ENCODE measurements around the gene CYP3A5. TPM values are rescaled to one million over a fixed set of nuclear protein-coding genes. Genes with fewer than 3 reads are reported as not detected.
"Not testable (repeated sequence)": the region's sequence is repeated elsewhere in the genome, so short reads cannot be mapped to it uniquely, and the experiment has no call there.

Gene CYP3A5
- total and polyA plus RNA-seq, 2 of the 8 experiments (the other 6 are each of a cell fraction or from before 2014, with no cell fraction given) = 0.06 TPM; not detected in 1

GRCh38 chr7:99690918-99691317 lies 11.1 kb upstream of the CYP3A5 start:
- H2BK120ac ChIP-seq (replicated peaks; ENCODE audit: low read depth, low read length); H4K91ac ChIP-seq (replicated peaks; ENCODE audit: insufficient read length, low read length); H2BK5ac ChIP-seq (ENCODE audit: low read depth, low read length); H3K27me3 ChIP-seq (replicated peaks in 1 of 4; ENCODE audit: control insufficient read depth in 3 of 4, extremely low read depth in 1 of 4, insufficient read depth in 3 of 4, low read length in 3 of 4); H3K4me1 ChIP-seq (replicated peaks in 1 of 4; ENCODE audit: control insufficient read depth in 3 of 4, insufficient read depth in 4 of 4, low read length in 3 of 4); H2AK5ac ChIP-seq (ENCODE audit: low read depth, low read length); H3K79me2 ChIP-seq (ENCODE audit: control insufficient read depth in 1 of 2, insufficient read depth in 2 of 2, low read length in 2 of 2); H3K79me1 ChIP-seq (ENCODE audit: low read depth, low read length); H3K4ac ChIP-seq (replicated peaks; ENCODE audit: insufficient read length, low read depth, low read length); H4K8ac ChIP-seq (ENCODE audit: extremely low read depth, insufficient read depth, low read length); H3K23me2 ChIP-seq (ENCODE audit: low read depth, low read length); H3K4me3 ChIP-seq (ENCODE audit: extremely low read depth in 1 of 4, insufficient read depth in 2 of 4, low read depth in 3 of 4, low read length in 4 of 4); H2BK20ac ChIP-seq (ENCODE audit: low read length); H2BK15ac ChIP-seq (ENCODE audit: low read length); H3K9ac ChIP-seq (replicated peaks in 1 of 4; ENCODE audit: extremely low read depth in 1 of 4, low read depth in 3 of 4, low read length in 3 of 4); H3K56ac ChIP-seq (replicated peaks; ENCODE audit: insufficient read length, low read depth, low read length); H3K27ac ChIP-seq (ENCODE audit: low read depth, low read length); H2BK12ac ChIP-seq (ENCODE audit: low read depth, low read length); H2AFZ ChIP-seq (ENCODE audit: low read length); H3K14ac ChIP-seq (ENCODE audit: insufficient read length); H3K18ac ChIP-seq (ENCODE audit: extremely low read depth, low read length); H3K36me3 ChIP-seq (ENCODE audit: control insufficient read depth in 2 of 4, insufficient read depth in 4 of 4, low read length in 3 of 4); FAIRE-seq; H4K20me1 ChIP-seq (replicated peaks in 1 of 2; ENCODE audit: control insufficient read depth in 1 of 2, insufficient read depth in 2 of 2, low read length in 2 of 2); POLR2A ChIA-PET (ENCODE audit: partially characterized antibody); H3K9me3 ChIP-seq (ENCODE audit: insufficient read depth in 2 of 2, low read depth in 1 of 2, low read length in 1 of 2); H3K4me2 ChIP-seq (ENCODE audit: insufficient read depth in 1 of 2, low read depth in 2 of 2, low read length in 2 of 2); H4K5ac ChIP-seq (ENCODE audit: insufficient read length, low read depth, low read length); DNase-seq (ENCODE audit: low read depth in 1 of 2, low spot score in 2 of 2); H3K23ac ChIP-seq (ENCODE audit: insufficient read length): not testable (repeated sequence)
- CTCF ChIA-PET (ENCODE audit: partially characterized antibody) = interaction anchor here (0.8 kb wide), 1 partner anchor 507 kb away, joined by 3 read pairs; no protein-coding TSS in a partner anchor
- WGBS, 2 experiments (ENCODE audit: extremely low coverage in 1 of 2, insufficient coverage in 1 of 2, insufficient read length in 1 of 2, insufficient replicate concordance in 2 of 2, low coverage in 1 of 2, low lambda C conversion rate in 2 of 2, missing lambda C conversion rate in 1 of 2) = 100% methylated on average over 3 of the region's 4 CpGs; no CpG with 5 or more reads in 1 of the 2 experiments

DNA sequence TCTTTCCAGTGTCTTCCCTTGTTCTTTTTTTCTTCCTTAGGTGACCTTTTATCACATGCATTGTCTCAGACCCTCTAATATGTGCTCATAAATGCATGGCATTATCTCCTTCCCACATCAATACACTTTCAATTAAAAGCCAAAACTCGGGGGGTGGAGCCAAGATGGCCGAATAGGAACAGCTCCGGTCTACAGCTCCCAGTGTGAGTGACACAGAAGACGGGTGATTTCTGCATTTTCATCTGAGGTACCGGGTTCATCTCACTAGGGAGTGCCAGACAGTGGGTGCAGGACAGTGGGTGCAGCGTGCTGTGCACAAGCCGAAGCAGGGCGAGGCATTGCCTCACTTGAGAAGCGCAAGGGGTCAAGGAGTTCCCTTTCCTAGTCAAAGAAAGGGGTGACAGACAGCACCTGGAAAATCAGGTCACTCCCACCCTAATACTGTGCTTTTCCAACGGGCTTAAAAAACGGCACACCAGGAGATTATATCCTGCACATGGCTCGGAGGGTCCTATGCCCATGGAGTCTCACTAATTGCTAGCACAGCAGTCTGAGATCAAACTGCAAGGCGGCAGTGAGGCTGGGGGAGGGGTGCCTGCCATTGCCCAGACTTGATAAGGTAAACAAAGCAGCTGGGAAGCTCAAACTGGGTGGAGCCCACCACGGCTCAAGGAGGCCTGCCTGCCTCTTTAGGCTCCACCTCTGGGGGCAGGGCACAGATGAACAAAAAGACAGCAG lies 6.2 kb upstream of the CYP3A5 start:
- not testable (repeated sequence) for H4K8ac ChIP-seq (ENCODE audit: extremely low read depth, insufficient read depth, low read length); H2AFZ ChIP-seq (ENCODE audit: low read length); FAIRE-seq

More for the DNA sequence above, 6.2 kb upstream of the CYP3A5 start:
- H4K20me1 ChIP-seq (replicated peaks in 1 of 2; ENCODE audit: control insufficient read depth in 1 of 2, insufficient read depth in 2 of 2, low read length in 2 of 2); H3K18ac ChIP-seq (ENCODE audit: extremely low read depth, low read length); H2BK15ac ChIP-seq (ENCODE audit: low read length); H2BK12ac ChIP-seq (ENCODE audit: low read depth, low read length); DNase-seq (ENCODE audit: low read depth in 1 of 2, low spot score in 2 of 2); H3K4me3 ChIP-seq (ENCODE audit: extremely low read depth in 1 of 4, insufficient read depth in 2 of 4, low read depth in 3 of 4, low read length in 4 of 4); H3K79me2 ChIP-seq (ENCODE audit: control insufficient read depth in 1 of 2, insufficient read depth in 2 of 2, low read length in 2 of 2); H3K4me2 ChIP-seq (ENCODE audit: insufficient read depth in 1 of 2, low read depth in 2 of 2, low read length in 2 of 2); H4K91ac ChIP-seq (replicated peaks; ENCODE audit: insufficient read length, low read length); H2BK120ac ChIP-seq (replicated peaks; ENCODE audit: low read depth, low read length); H2BK5ac ChIP-seq (ENCODE audit: low read depth, low read length); H3K4me1 ChIP-seq (replicated peaks in 1 of 4; ENCODE audit: control insufficient read depth in 3 of 4, insufficient read depth in 4 of 4, low read length in 3 of 4); H3K36me3 ChIP-seq (ENCODE audit: control insufficient read depth in 2 of 4, insufficient read depth in 4 of 4, low read length in 3 of 4); H3K4ac ChIP-seq (replicated peaks; ENCODE audit: insufficient read length, low read depth, low read length); H3K23me2 ChIP-seq (ENCODE audit: low read depth, low read length); CTCF ChIA-PET (ENCODE audit: partially characterized antibody); H3K9ac ChIP-seq (replicated peaks in 1 of 4; ENCODE audit: extremely low read depth in 1 of 4, low read depth in 3 of 4, low read length in 3 of 4); H3K27ac ChIP-seq (ENCODE audit: low read depth, low read length); H3K56ac ChIP-seq (replicated peaks; ENCODE audit: insufficient read length, low read depth, low read length); H3K14ac ChIP-seq (ENCODE audit: insufficient read length); H3K23ac ChIP-seq (ENCODE audit: insufficient read length); H4K5ac ChIP-seq (ENCODE audit: insufficient read length, low read depth, low read length); H3K79me1 ChIP-seq (ENCODE audit: low read depth, low read length); POLR2A ChIA-PET (ENCODE audit: partially characterized antibody); H2BK20ac ChIP-seq (ENCODE audit: low read length); H2AK5ac ChIP-seq (ENCODE audit: low read depth, low read length); H3K27me3 ChIP-seq (replicated peaks in 1 of 4; ENCODE audit: control insufficient read depth in 3 of 4, extremely low read depth in 1 of 4, insufficient read depth in 3 of 4, low read length in 3 of 4): not testable (repeated sequence)
- peaks cover 13 to 15% of the 10 kb centered on the region in 2 experiments for H3K9me3 ChIP-seq (ENCODE audit: insufficient read depth in 2 of 2, low read depth in 1 of 2, low read length in 1 of 2)
- 89% methylated on average over 14 of the region's 14 CpGs; no CpG with 5 or more reads in 1 of the 2 experiments for WGBS, 2 experiments (ENCODE audit: extremely low coverage in 1 of 2, insufficient coverage in 1 of 2, insufficient read length in 1 of 2, insufficient replicate concordance in 2 of 2, low coverage in 1 of 2, low lambda C conversion rate in 2 of 2, missing lambda C conversion rate in 1 of 2)

All from H1 (cell line).